Activated T-cell treated with anti-CD3 and anti-CD28 coated beads for 4 hours (primary cell): ENCODE results near the gene ST3GAL2.
"Not testable (repeated sequence)": the region's sequence is repeated elsewhere in the genome, so short reads cannot be mapped to it uniquely, and the experiment has no call there.

Experiments
- DNase-seq: peaks from one replicate; pipeline ENCODE4 v3.0.0-alpha.2; 2020

ST3GAL2 gene

DNA sequence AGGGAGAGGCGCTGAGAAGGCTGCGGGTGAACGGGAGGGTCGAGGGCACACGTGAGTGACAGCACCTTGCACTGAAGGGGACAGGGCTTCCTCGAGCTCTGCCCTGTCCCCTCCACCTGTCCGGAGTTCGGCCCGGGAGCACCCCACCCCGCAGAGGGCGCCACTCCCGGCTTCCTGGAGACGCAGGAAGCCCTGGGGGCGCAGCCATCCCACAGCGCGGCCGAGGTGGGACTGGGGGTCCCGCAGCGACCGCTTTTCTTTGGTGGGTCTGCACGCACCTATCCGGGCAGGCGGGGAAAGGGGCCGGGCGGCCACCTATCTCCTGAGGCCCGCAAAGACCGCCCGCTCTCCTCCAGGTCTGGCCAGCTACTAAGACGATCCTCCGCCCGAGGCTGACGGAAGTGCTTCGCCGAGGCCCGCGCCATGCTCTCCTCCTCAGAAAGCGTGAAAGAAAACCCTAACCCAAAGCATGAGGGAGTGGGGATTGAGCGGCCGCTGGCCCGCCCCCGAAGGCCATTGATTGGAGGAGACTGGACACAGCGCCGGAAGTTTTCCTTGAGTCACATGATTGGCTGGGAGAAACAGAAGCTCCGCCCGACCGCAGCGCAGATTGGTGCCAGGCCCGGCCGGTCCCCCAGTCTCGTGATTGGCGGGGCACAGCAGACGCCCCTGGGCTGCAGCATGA is 57.8 kb downstream of the ST3GAL2 start:
- peak; percentile 87 for DNase-seq

DNA sequence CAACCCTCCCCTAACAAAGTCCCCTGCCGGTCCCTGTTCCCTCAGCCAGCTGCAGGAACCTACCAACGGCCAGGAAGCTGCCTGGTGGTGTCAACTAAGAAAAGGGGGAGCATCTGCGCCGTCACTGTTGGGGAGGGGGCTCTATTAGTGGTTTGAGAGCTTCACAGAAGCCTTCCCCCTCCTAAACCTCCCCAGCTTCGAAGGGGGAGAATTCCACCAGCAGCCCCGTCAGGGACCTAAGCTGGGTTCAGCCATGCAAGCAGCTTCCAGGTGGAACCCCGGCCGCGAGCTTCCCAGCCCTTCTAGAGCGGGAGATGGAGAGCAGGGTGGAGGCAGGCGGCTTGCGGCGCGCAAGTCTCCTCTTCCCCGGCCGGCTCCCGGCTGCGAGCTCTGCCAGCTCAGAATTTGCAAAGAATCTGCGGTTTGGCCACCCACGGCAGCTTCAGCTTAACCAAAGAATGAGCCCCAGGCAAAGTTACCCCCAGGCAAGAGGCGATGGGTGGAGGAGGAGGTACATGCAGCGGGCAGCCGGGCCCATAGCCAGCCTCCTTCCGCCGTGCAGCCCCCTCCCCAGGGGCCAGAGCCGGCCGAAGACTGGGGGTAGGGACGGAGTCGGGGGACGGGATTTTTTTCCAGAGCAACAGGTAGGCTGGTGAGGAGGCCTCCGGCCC is 58.5 kb downstream of the ST3GAL2 start:
- peak; percentile 71 for DNase-seq

DNA sequence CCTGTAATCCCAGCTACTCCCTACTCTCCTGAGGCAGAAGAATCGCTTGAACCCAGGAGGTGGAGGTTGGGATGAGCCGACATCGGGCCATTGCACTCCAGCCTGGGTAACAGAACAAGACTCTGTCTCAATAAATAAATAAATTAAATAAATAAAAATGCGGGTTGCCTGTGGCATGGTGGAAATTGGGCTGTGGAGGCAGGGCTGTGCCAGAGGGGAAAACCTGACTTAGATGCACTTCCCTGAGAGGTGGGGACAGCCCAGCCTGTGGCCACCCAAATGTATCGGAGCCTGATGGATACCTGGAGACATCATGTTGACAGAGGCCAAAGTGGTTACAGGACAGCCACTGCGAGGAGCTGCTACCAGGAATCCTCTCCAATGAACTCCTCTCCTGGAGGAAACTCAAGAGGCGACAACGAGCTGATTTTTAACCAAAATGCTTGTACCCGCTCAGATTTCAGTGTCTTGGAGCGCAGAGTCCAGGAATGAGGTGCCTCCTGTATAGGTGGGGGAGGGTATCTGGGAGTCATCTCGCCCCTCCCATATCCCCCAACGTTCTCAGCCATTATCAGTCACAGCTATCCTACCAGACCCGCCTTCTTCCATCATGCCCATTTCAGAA is 59.9 kb downstream of the ST3GAL2 start:
- no peak for DNase-seq

GRCh38 chr16:70377782-70378181 is 61.1 kb downstream of the ST3GAL2 start:
- DNase-seq: no peak

DNA sequence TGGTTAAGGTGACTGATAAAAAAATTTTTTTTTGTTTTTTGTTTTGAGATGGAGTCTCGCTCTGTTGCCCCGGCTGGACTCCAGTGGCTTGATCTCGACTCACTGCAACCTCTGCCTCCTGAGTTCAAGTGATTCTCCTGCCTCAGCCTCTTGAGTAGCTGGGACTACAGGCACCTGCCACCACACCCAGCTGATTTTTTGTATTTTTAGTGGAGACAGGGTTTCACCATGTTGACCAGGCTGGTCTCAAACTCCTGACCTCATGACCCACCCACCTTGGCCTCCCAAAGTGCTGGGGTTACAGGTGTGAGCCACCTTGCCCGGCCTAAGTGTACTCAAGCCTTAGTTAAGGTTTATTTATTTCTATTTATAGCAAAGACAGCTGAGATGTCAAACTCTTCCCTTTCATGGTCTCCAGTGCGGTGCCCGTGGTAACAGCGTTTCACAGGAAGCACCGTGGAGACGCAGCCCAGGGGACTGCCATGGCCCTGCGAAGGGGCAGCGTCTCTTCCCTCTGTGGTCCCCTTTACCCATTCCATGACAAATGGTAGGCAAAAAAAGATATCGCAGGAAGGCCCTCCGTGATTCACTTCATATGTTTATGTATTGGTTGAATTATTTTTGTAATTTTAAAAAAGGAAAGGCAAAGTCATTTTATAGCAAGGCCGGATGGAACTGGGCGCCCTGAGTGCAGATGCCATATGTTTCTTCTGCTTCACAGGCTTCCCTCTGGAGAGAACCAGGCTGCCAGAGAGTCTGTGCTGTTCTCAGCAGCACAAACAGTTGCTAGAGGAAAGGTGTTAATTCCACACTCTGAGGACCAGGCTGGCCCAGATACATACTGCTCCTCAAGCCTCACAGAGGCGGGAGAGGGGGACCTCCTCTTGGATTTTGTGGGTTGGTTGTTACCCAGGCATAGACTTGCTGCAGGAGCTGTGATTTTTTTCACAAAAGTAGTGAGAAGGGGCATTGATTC is 63.0 kb downstream of the ST3GAL2 start:
- DNase-seq: no peak

DNA sequence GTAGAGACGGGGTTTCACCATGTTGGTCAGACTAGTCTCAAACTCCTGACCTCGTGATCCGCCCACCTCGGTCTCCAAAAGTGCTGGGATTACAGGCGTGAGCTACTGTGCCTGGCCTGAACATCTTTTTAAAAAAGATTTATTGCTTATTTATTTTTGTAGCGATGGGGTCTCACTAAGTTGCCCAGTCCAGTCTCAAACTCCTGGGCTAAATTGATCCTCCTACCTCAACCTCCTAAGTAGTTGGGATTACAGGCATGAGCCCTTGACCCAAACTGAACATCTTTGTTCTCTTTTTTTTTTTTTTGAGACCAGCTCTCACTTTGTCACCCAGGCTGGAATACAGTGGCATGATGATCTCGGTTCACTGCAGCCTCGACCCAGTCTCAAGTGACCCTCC is 64.7 kb downstream of the ST3GAL2 start:
- no peak for DNase-seq

- no peak for DNase-seq
Measured at GRCh38 chr16:70372921-70373728, 65.8 kb downstream of the ST3GAL2 start.

GRCh38 chr16:70370924-70371323 is 68.0 kb downstream of the ST3GAL2 start:
- no peak for DNase-seq

DNA sequence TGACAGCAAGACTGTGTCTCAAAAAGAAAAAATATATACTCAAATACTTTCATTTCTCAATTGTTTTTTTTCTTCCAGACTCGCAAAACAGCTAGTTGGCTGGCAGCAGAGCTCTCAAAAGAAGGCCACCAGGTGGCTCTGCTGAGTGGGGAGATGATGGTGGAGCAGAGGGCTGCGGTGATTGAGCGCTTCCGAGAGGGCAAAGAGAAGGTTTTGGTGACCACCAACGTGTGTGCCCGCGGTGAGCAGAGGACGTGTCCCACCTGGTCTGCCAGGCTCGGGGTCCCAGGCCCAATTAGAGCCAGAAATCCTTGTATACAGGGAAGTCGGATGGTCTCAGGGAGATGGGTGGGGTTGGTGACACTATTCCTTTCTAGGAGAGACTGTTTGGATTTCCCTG is 68.8 kb downstream of the ST3GAL2 start:
- DNase-seq: peak; percentile 14

- no peak for DNase-seq
Measured at GRCh38 chr16:70364399-70364798, 74.5 kb downstream of the ST3GAL2 start.

- DNase-seq: no peak
Measured at GRCh38 chr16:70359552-70359951, 79.3 kb downstream of the ST3GAL2 start.

DNA sequence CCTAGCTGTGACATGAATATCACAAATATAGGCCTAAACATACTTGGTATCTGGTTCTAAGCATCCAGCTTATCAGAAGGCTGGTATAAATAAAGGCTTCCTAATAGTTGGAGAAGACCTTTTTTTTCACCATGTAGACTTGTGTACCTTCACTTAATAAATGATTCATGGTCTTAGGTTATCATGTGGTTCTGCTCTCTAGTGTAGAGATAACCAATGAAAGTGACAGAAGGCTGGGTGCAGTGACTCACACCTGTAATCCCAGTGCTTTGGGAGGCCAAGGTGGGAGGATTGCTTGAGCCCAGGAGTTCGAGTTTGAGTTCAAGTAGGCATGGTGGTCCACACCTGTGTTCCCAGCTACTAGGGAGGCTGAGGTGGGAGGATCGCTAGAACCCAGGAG is 89.1 kb downstream of the ST3GAL2 start:
- no peak for DNase-seq

GRCh38 chr16:70348991-70349390 is 89.9 kb downstream of the ST3GAL2 start:
- no peak for DNase-seq

GRCh38 chr16:70345840-70346239 is 93.1 kb downstream of the ST3GAL2 start:
- no peak for DNase-seq

DNA sequence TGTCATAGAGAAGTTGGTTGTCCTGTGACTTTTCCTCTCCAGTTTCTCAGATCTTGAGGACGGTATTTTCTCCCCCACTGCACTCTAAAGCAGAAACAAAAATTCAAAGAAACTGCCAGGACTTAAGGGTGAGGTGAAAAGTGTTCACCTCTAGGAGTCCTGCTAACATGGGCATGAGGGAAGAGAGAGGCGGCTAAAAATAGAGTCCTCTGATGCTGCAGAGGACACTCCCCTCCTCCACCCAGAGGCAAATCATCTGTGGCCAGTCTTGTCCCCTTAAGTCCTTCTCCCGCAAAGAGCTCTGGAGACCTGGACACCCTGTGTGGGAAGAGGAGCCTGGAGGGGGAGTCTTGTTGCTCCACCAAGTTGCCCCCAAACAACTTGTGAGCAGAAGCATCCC is 96.9 kb downstream of the ST3GAL2 start:
- DNase-seq: no peak

DNA sequence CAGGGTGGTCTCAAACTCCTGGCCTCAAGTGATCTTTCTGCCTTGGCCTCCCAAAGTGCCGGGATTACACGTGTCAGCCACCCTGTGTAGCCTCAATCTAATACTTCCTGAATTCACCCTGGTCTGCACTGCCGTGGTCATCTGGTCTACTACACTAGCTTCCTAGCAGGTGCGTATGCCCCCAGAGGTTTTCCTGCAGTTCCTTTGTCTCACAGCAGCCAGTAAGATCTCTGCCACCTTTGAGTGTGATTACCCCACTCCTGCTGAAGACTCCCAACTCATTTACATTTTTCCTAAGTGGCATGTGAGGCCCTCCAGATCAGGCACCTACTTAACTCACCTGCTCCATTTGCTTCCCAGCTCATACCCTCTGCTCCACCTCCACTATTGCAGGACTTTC is 97.3 kb downstream of the ST3GAL2 start:
- no peak for DNase-seq

DNA sequence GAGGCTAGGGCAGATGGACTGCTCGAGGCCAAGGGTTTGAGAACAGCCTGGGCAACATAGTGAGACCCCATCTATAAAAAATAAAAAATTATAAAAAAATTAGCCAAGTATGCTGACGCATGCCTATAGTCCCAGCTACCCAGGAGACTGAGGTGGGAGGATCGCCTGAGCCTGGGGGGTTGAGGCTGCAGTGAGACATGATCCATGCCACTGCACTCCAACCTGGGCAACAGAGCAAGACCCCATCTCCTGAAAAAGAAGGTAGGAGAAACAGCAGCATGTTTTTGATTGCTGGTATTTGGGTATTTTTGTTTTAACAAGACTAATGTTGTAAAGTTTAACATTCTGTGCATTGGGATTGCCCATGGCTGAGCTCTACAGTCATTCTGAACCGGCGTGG is 101.1 kb downstream of the ST3GAL2 start:
- no peak for DNase-seq

- DNase-seq: not testable (repeated sequence)
Measured at GRCh38 chr16:70332728-70333127, 106.2 kb downstream of the ST3GAL2 start.

DNA sequence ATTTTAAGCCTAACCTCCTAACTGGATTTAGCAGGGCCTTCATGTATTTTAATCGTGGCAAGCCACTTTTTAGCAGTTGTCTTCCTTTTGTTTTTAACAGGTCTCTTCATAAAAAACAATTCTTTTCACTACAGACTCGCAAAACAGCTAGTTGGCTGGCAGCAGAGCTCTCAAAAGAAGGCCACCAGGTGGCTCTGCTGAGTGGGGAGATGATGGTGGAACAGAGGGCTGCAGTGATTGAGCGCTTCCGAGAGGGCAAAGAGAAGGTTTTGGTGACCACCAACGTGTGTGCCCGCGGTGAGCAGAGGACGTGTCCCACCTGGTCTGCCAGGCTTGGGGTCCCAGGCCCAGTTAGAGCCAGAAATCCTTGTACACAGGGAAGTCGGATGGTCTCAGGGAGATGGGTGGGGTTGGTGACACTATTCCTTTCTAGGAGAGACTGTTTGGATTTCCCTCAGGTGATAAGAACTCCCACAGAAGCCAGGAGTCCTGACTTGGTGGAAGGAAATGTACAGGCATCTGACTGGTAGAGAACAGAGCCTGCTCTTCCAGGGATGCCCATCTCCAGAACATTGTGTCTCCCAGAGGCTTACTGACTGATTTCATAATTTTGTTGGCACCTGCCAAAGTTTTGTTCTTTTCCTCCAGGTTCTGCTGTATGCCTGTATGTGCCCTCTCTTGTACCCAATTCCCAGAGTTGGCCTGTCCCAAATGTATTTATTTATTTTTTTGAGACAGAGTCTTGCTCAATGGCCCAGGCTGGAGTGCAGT is 107.1 kb downstream of the ST3GAL2 start:
- no peak for DNase-seq

DNA sequence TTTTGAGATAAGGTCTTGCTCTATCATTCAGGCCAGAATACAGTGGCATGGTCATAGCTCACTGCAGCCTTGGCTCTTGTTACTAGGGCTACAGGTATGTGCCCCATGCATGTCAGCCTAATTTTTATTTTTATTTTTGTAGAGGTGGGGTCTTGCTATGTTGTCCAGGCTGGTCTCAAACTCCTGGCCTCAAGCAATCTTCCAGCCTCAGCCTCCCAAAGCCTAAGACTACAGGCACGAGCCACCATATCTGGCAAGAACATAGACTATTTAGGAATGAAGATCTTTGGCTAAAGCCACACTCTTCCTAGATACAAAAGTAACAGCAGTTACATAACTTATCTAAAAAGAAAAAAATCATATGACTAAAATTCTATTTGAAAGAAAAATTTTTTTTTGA is 107.8 kb downstream of the ST3GAL2 start:
- no peak for DNase-seq
